Panc1 (cell line): ENCODE data around the gene FAM200A. TPM values are rescaled to one million over a fixed set of nuclear protein-coding genes. Genes with fewer than 3 reads are reported as not detected.

Experiments
- ATAC-seq: fragments of 200-7000 bp; cut with Tn5 transposase; 2 replicates; pipeline ENCODE4 v1.9.1; 2020; ENCODE audit warnings: mild to moderate bottlenecking, moderate library complexity
- BruUV-seq: library from RNA; stranded (reverse); fragments of 400-500 nt; replicated peaks from 2 replicates; lab custom pipeline; 2021; lab: Mats Ljungman, UMichigan
- CTCF ChIA-PET: fragments of 300-600 bp; sonication (Branson Sonifier 250); formaldehyde crosslinking; loops from one replicate; lab custom pipeline; 2022; ENCODE audit warnings: antibody characterized with exemption; lab: Charles Lee
- POLR2A ChIA-PET: fragments of 300-600 bp; sonication (Branson Sonifier 250); formaldehyde crosslinking; loops from one replicate; lab custom pipeline; 2022; ENCODE audit warnings: antibody characterized with exemption; lab: Charles Lee
- DNase-seq: peaks from one replicate; pipeline ENCODE4 v3.0.0-alpha.2; 2010; ENCODE audit warnings: low read depth, low spot score
- H3K27ac ChIP-seq: 2 replicates; pipeline ENCODE4 v1.5.1; 2011; ENCODE audit warnings: mild to moderate bottlenecking, low read length, inconsistent platforms
- H3K27me3 ChIP-seq: fragments of 200-500 bp; sonication (Bioruptor generic); 2 replicates; pipeline ENCODE4 v1.6.0; 2014; ENCODE audit warnings: low read length, inconsistent platforms; ENCODE audit not compliant: control insufficient read depth, insufficient read depth
- H3K36me3 ChIP-seq: fragments of 200-500 bp; sonication (Bioruptor generic); 2 replicates; pipeline ENCODE4 v1.5.1; 2014; ENCODE audit warnings: inconsistent platforms, mild to moderate bottlenecking, low read length, moderate library complexity; ENCODE audit not compliant: control insufficient read depth, insufficient read depth
- H3K4me1 ChIP-seq: 2 replicates; pipeline ENCODE4 v1.5.1; 2011; ENCODE audit warnings: inconsistent platforms, mild to moderate bottlenecking, low read length, moderate library complexity; ENCODE audit not compliant: control insufficient read depth, insufficient read depth
- H3K4me3 ChIP-seq, 2 experiments: 2 replicates each; pipeline ENCODE4 v1.5.1; 2011 to 2012; ENCODE audit warnings: low read depth in 2 of 2, low read length in 2 of 2, mild to moderate bottlenecking in 2 of 2, inconsistent platforms in 1 of 2, moderate library complexity in 1 of 2
- H3K9me3 ChIP-seq: fragments of 200-500 bp; sonication (Bioruptor generic); 2 replicates; pipeline ENCODE4 v1.5.1; 2014; ENCODE audit warnings: low read depth, mild to moderate bottlenecking, inconsistent platforms, low read length, moderate library complexity; ENCODE audit not compliant: control insufficient read depth, insufficient read depth
- POLR2AphosphoS5 ChIP-seq: IDR thresholded peaks from 2 replicates; pipeline ENCODE4 v1.6.1; 2012; ENCODE audit warnings: mild to moderate bottlenecking, low read depth, low read length, moderate library complexity
- SIN3A ChIP-seq: IDR thresholded peaks from 2 replicates; pipeline ENCODE4 v1.6.1; 2012; ENCODE audit warnings: low read depth, mild to moderate bottlenecking, low read length, moderate library complexity, borderline replicate concordance; ENCODE audit not compliant: insufficient read depth
- TCF7L2 ChIP-seq: IDR thresholded peaks from 2 replicates; pipeline ENCODE4 v1.6.1; 2011; ENCODE audit warnings: mild to moderate bottlenecking, low read depth, low read length, inconsistent platforms
- in situ Hi-C: cut with HindIII; loops from 2 replicates; pipeline ENCODE4 v1.10.0; 2016; ENCODE audit warnings: low sequenced_read_pairs, low pct_unique_long_range_greater_than_20kb
- intact Hi-C: fragments of 100-400 bp; cut with micrococcal nuclease; formaldehyde crosslinking; loops from one replicate; pipeline ENCODE4 v1.10.0; 2022; ENCODE audit not compliant: unreplicated experiment
- total RNA-seq: library from RNA; stranded (reverse); gene quantifications from one replicate; pipeline ENCODE4 v1.2.1, GENCODE V29; 2021; ENCODE audit not compliant: unreplicated experiment
- TF ChIP-seq, protein P1 (sequence below), 2 experiments: IDR thresholded peaks; 2 replicates each; pipeline ENCODE4 v1.6.1; 2011 to 2012; ENCODE audit warnings: low read depth in 2 of 2, control low read depth in 1 of 2, low read length in 1 of 2, mild to moderate bottlenecking in 1 of 2, moderate library complexity in 1 of 2; ENCODE audit not compliant: insufficient read depth in 1 of 2
- TF ChIP-seq, protein P2 (sequence below): fragments of 450-650 bp; IDR thresholded peaks from 2 replicates; pipeline ENCODE4 v1.5.1; 2017; ENCODE audit warnings: mild to moderate bottlenecking

FAM200A gene
- total RNA-seq, 1 experiment from 2014 or later = 4.6 TPM

DNA sequence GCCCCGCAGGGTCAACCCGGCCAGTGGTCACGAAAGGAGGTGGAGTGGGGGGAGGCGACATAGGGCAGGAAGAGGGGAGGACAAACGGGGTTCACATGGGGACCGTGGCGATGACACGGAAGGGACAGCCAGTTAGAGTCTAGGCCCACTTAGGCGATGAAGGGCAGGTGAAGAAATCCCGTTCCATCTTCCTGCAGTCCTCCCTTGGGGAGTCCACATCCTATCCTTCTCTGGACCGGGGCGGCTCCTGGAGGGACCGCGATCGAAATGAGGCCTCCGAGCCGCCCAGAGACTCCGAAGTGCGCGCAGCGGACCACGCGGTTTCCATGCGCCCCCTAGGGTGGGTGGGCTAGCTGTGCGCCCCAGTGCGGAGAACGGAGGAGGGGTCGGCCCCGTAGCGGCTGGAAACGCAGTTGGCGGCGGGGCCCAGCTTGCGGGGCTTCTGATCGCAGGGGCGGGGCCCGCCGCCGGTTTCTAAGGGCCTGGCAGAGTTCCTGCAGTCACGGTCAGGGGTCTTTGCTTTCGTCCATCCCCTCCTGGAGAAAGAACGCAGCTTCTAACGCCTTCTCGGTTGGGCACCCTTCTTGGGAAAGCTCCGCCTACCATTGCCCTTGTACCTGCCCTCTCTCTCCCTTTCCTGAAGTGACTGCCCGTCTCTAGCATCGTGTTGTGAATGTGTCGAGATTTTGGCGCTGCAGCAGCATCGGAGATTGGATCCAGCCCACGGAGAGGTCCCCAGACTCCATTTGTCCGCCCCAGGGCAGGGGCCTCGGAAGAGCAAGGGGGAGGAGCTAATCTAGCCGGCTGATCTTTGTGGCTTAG is 28.3 kb upstream of the FAM200A start:
- DNase-seq (no peak), ATAC-seq (peak; percentile 74)
- POLR2A ChIA-PET = no interaction called here
- TF ChIP-seq, protein P1, sequence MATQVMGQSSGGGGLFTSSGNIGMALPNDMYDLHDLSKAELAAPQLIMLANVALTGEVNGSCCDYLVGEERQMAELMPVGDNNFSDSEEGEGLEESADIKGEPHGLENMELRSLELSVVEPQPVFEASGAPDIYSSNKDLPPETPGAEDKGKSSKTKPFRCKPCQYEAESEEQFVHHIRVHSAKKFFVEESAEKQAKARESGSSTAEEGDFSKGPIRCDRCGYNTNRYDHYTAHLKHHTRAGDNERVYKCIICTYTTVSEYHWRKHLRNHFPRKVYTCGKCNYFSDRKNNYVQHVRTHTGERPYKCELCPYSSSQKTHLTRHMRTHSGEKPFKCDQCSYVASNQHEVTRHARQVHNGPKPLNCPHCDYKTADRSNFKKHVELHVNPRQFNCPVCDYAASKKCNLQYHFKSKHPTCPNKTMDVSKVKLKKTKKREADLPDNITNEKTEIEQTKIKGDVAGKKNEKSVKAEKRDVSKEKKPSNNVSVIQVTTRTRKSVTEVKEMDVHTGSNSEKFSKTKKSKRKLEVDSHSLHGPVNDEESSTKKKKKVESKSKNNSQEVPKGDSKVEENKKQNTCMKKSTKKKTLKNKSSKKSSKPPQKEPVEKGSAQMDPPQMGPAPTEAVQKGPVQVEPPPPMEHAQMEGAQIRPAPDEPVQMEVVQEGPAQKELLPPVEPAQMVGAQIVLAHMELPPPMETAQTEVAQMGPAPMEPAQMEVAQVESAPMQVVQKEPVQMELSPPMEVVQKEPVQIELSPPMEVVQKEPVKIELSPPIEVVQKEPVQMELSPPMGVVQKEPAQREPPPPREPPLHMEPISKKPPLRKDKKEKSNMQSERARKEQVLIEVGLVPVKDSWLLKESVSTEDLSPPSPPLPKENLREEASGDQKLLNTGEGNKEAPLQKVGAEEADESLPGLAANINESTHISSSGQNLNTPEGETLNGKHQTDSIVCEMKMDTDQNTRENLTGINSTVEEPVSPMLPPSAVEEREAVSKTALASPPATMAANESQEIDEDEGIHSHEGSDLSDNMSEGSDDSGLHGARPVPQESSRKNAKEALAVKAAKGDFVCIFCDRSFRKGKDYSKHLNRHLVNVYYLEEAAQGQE (IDR thresholded peaks at IDR 0.05; ENCODE audit: insufficient read depth in 1 of 2, low read depth in 2 of 2, low read length in 1 of 2) = no peak
- TF ChIP-seq, protein P2, sequence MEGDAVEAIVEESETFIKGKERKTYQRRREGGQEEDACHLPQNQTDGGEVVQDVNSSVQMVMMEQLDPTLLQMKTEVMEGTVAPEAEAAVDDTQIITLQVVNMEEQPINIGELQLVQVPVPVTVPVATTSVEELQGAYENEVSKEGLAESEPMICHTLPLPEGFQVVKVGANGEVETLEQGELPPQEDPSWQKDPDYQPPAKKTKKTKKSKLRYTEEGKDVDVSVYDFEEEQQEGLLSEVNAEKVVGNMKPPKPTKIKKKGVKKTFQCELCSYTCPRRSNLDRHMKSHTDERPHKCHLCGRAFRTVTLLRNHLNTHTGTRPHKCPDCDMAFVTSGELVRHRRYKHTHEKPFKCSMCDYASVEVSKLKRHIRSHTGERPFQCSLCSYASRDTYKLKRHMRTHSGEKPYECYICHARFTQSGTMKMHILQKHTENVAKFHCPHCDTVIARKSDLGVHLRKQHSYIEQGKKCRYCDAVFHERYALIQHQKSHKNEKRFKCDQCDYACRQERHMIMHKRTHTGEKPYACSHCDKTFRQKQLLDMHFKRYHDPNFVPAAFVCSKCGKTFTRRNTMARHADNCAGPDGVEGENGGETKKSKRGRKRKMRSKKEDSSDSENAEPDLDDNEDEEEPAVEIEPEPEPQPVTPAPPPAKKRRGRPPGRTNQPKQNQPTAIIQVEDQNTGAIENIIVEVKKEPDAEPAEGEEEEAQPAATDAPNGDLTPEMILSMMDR = peak; percentile 59
- H3K27ac ChIP-seq = no peak overlapping the region
- H3K9me3 ChIP-seq = no peaks in the 10 kb centered on the region
- CTCF ChIA-PET = no interaction called here
- intact Hi-C loops (no loop called here), in situ Hi-C loops (no loop called here)
- peak overlapping the region; percentile 44 to 47 for H3K4me3 ChIP-seq
- H3K36me3 ChIP-seq = no peaks in the 10 kb centered on the region
- no peaks in the 10 kb centered on the region for H3K27me3 ChIP-seq
- H3K4me1 ChIP-seq = no peaks in the 10 kb centered on the region
- no TSS peak for BruUV-seq

DNA sequence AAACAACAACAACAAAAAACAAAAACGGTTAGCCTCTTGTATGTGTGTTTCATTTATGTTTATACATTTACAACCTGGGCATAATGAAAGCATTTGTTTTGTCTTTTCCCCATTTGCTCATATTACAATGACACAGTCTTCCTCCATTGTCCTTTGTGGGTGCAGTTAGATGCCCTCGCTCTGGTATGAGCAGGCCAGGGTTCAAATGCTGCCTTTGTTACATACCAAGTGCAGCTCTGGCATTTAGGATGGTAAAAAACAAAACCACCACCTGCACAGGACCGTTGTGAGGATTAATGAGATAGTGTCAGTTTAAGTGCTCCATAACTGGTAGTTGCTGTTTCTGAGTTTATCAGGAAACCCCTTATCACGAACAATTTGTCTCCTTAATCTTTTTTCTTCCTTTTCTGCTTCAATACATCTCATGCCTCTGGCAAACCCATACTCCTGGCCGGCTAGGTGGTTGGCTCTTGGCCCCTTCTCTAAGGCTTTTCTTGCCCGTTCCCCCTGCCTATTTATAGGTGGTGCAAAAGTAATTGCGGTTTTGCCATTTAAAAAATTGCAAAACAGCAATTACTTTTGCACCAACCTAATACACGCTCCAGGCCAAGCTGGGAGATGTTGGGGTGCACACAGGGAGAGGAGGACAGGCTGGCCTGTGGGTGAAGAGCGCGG is 27.5 kb upstream of the FAM200A start:
- in situ Hi-C loops (no loop called here), intact Hi-C loops (no loop called here)
- no peak for ATAC-seq
- no TSS peak for BruUV-seq
- Histone ChIP-seq H3K9me3 (no peaks in the 10 kb centered on the region), H3K4me3 (peak overlapping the region; percentile 44 to 47), H3K36me3 (no peaks in the 10 kb centered on the region), H3K4me1 (no peaks in the 10 kb centered on the region), H3K27me3 (no peaks in the 10 kb centered on the region), H3K27ac (no peak overlapping the region)
- no peak for DNase-seq
- TF ChIP-seq, protein P1 (IDR thresholded peaks at IDR 0.05; ENCODE audit: insufficient read depth in 1 of 2, low read depth in 2 of 2, low read length in 1 of 2) = no peak
- TF ChIP-seq POLR2AphosphoS5 = no peak
- TF ChIP-seq TCF7L2 = no peak
- TF ChIP-seq, protein P2 = no peak
- no peak for TF ChIP-seq SIN3A
- ChIA-PET POLR2A (no interaction called here), CTCF (no interaction called here)
